Stomach (tissue), 9 donors: ENCODE data around the gene TTC39B. TPM values are rescaled to one million over a fixed set of nuclear protein-coding genes. Genes with fewer than 3 reads are reported as not detected.

Experiments
- DNase-seq, 2 donors: peaks; one replicate each; pipeline versions ENCODE4 v3.0.0 to v3.0.0-alpha.2; 2013 to 2019
- H3K27ac ChIP-seq, 5 donors: fragments of 200-600 bp in 4 of 5; sonication (generic) in 4 of 5; one replicate each; pipeline ENCODE4 v1.5.1; 2013 to 2019; ENCODE audit warnings: mild to moderate bottlenecking in 1 of 5, moderate library complexity in 1 of 5
- H3K27me3 ChIP-seq, 3 donors: fragments of 200-600 bp; sonication (generic); one replicate each; pipeline ENCODE4 v1.5.1; 2017 to 2019; ENCODE audit warnings: mixed run types in 1 of 3
- H3K36me3 ChIP-seq, 4 donors: fragments of 200-600 bp; sonication (generic); 1 replicate in 3 of 4; 2 replicates in 1 of 4; pipeline ENCODE4 v1.5.1; 2016 to 2019
- H3K4me1 ChIP-seq, 4 donors: fragments of 200-600 bp; sonication (generic); one replicate each; pipeline ENCODE4 v1.5.1; 2016 to 2019
- H3K4me3 ChIP-seq, 4 donors: fragments of 200-600 bp; sonication (generic) in 3 of 4; one replicate each; pipeline ENCODE4 v1.5.1; 2016 to 2019; ENCODE audit warnings: mild to moderate bottlenecking in 1 of 4
- H3K9me3 ChIP-seq, 4 donors: fragments of 200-600 bp; sonication (generic); one replicate each; pipeline ENCODE4 v1.5.1; 2016 to 2019
- EP300 ChIP-seq: sonication (generic); formaldehyde crosslinking; IDR thresholded peaks from one replicate; pipeline ENCODE4 v1.6.1; 2017; ENCODE audit warnings: antibody characterized with exemption
- POLR2A ChIP-seq, 4 donors: fragments of 450-650 bp; IDR thresholded peaks; one replicate each; pipeline ENCODE4 v1.6.1; 2016; ENCODE audit warnings: antibody characterized with exemption in 4 of 4, control low read depth in 2 of 4, mild to moderate bottlenecking in 1 of 4, moderate library complexity in 1 of 4
- POLR2AphosphoS5 ChIP-seq, 3 donors: sonication (generic); formaldehyde crosslinking; IDR thresholded peaks; one replicate each; pipeline ENCODE4 v1.6.1; 2016; ENCODE audit warnings: antibody characterized with exemption in 3 of 3
- WGBS, 5 donors: extraction: QIAGEN DNeasy Blood & Tissue Kit in 3 of 5; methylation state at CpG; one replicate each; pipeline versions ENCODE4 v1.1.5 to v1.1.7; 2013 to 2018; 5-methylcytosine and 5-hydroxymethylcytosine counted together
- intact Hi-C: fragments of 100-400 bp; cut with DNase I; formaldehyde crosslinking; loops from one replicate; pipeline ENCODE4 v1.15.1; 2023; ENCODE audit warnings: low total_unique reads
- polyA plus RNA-seq, 3 donors: library from polyadenylated mRNA; stranded (reverse); fragments of 200-250 nt; gene quantifications; one replicate each; pipeline ENCODE4 v1.2.3, GENCODE V29; 2013
- total RNA-seq, 5 donors: library from RNA; depleted of rRNA; stranded (reverse); fragments of >200 nt; gene quantifications; one replicate each; pipeline versions ENCODE4 v1.1.0 to v1.2.3, GENCODE V29; 2014 to 2016
- TF ChIP-seq, protein P1 (sequence below), 7 experiments: fragments of 450-650 bp in 4 of 7; fragments of 200-600 bp in 3 of 7; sonication (generic) in 3 of 7; IDR thresholded peaks; one replicate each; pipeline ENCODE4 v1.5.1; 2016 to 2019; ENCODE audit warnings: antibody characterized with exemption in 7 of 7, control low read depth in 2 of 7, mild to moderate bottlenecking in 1 of 7
- donor health status: healthy with polysubstance abuse.
- donor health status: Bipolar disorder and iron deficiency.
- donor health status: healthy.

The TTC39B gene
- total and polyA plus RNA-seq, 8 donors, result 2.0 to 35.4 (median 6.6) TPM

DNA sequence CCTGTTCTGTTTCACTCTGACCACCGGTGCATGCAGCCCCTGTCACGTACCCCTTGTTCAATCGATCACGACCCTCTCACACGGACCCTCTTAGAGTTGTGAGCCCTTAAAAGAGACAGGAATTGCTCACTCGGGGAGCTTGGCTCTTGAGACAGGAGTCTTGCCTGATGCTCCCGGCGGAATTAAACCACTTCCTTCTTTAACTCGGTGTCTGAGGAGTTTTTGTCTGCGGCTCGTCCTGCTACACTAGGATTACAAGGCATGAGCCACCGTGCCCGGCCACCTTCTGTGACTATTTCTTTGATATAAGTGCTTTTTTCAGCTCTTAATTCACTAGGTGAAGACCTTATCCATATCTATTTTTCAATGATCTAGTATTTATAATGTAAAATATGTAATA lies 167.5 kb downstream of the TTC39B start:
- no peak for TF ChIP-seq EP300
- no peak for TF ChIP-seq POLR2A (IDR thresholded peaks at IDR 0.05)
- TF ChIP-seq, protein P1, sequence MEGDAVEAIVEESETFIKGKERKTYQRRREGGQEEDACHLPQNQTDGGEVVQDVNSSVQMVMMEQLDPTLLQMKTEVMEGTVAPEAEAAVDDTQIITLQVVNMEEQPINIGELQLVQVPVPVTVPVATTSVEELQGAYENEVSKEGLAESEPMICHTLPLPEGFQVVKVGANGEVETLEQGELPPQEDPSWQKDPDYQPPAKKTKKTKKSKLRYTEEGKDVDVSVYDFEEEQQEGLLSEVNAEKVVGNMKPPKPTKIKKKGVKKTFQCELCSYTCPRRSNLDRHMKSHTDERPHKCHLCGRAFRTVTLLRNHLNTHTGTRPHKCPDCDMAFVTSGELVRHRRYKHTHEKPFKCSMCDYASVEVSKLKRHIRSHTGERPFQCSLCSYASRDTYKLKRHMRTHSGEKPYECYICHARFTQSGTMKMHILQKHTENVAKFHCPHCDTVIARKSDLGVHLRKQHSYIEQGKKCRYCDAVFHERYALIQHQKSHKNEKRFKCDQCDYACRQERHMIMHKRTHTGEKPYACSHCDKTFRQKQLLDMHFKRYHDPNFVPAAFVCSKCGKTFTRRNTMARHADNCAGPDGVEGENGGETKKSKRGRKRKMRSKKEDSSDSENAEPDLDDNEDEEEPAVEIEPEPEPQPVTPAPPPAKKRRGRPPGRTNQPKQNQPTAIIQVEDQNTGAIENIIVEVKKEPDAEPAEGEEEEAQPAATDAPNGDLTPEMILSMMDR (IDR thresholded peaks at IDR 0.05), result no peak
- no peak for TF ChIP-seq POLR2AphosphoS5 (IDR thresholded peaks at IDR 0.05)

DNA sequence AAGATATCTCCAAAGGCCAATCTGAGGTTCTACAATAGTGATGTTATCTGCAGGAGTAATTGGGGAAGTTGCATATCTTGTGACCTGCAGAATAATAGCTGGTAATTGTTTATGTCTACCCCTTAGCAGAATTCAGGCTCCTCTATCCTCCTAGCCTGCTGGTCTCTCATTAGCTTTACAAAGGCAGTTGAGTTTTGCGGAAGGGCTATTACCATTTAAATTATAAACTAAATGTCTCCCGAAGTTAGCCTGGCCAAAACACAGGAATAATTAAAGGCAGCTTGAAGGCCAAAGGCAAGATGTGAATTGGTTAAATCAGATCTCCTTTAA lies 168.7 kb downstream of the TTC39B start:
- Histone ChIP-seq H3K4me3 (no peak overlapping the region), H3K27me3 (no peaks in the 10 kb centered on the region), H3K4me1 (peaks cover 0 to 16% (median 4%) of the 10 kb centered on the region in 4 donors), H3K36me3 (no peaks in the 10 kb centered on the region), H3K9me3 (no peaks in the 10 kb centered on the region), H3K27ac (no peak overlapping the region)
- WGBS, 5 donors, result 79 to 90% (median 83%) methylated on average over 2 of the region's 2 CpGs
- TF ChIP-seq, protein P1 (IDR thresholded peaks at IDR 0.05), result no peak
- TF ChIP-seq POLR2AphosphoS5 (IDR thresholded peaks at IDR 0.05) (no peak), POLR2A (IDR thresholded peaks at IDR 0.05) (no peak), EP300 (no peak)
- intact Hi-C loops, result no loop called here
- no peak for DNase-seq

More for the DNA sequence above, 167.5 kb downstream of the TTC39B start:
- H3K4me1 ChIP-seq, result peaks cover 0 to 16% (median 4%) of the 10 kb centered on the region in 4 donors
- H3K27ac ChIP-seq, result no peak overlapping the region
- H3K9me3 ChIP-seq, result no peaks in the 10 kb centered on the region
- intact Hi-C loops, result no loop called here
- no peak overlapping the region for H3K4me3 ChIP-seq
- H3K27me3 ChIP-seq, result no peaks in the 10 kb centered on the region
- 66 to 73% (median 68%) methylated on average over 13 of the region's 13 CpGs for WGBS, 5 donors
- no peak for DNase-seq
- no peaks in the 10 kb centered on the region for H3K36me3 ChIP-seq

DNA sequence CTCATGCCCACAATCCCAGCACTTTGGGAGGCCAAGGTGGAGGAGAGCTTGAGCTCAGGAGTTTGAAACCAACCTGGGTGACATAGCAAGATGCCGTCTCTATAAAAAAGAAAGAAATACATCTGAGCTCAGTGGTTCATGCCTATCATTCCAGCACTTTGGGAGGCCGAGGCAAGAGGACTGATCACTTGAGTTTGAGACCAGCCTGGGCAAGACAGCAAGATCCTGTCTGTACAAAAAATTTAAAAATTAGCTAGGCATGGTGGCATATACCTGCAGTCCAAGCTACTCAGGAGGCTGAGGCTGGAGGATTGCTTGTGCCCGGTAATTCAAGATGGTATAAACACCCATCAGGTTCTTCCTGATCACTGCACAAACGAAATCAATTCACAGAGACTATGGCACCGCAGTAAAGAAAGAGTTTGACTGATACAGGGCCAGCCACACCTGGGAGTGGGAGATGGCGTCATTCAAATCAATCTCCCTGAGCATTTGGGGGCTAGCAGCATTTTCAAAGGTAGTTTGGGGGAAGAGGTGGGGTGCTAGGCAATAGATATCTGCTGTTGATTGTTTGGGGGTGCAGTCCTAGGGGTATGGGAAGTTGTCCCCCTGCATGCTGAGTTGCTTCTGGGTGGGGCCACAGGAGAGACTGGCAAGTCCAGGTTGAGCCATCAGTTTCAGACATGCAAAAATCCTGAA lies 169.2 kb downstream of the TTC39B start:
- intact Hi-C loops, result no loop called here
- no peak for DNase-seq

DNA sequence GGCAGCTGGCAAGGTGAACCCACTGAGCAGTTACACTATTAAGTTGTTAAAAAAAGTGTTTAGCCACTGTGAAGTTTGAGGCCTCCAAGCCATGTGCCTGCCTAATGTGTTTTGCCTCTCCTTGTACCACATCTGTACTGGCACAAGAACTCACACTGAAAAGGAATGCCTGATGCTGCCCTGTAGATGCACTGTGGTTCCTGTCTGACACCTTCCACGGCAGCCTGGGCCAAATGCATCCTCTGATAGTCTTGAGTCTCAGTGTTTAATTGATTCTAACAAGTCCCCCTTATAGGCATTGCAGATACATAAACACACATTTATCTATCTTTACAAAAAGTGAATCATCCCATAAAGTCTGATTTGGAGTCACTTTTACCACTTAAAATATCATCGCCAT lies 169.9 kb downstream of the TTC39B start:
- TF ChIP-seq, protein P1 (IDR thresholded peaks at IDR 0.05), result no peak
- no peak for TF ChIP-seq POLR2A (IDR thresholded peaks at IDR 0.05)
- TF ChIP-seq POLR2AphosphoS5 (IDR thresholded peaks at IDR 0.05), result no peak
- no peak for TF ChIP-seq EP300
- no peaks in the 10 kb centered on the region for H3K36me3 ChIP-seq
- no peaks in the 10 kb centered on the region for H3K27me3 ChIP-seq
- 78 to 88% (median 80%) methylated on average over 2 of the region's 2 CpGs for WGBS, 5 donors
- H3K27ac ChIP-seq, result no peak overlapping the region
- H3K4me1 ChIP-seq, result peaks cover 0 to 16% (median 4%) of the 10 kb centered on the region in 4 donors
- H3K4me3 ChIP-seq, result no peak overlapping the region
- no peak for DNase-seq
- intact Hi-C loops, result no loop called here
- no peaks in the 10 kb centered on the region for H3K9me3 ChIP-seq

More for the DNA sequence above, 169.2 kb downstream of the TTC39B start:
- Histone ChIP-seq H3K36me3 (no peaks in the 10 kb centered on the region), H3K9me3 (no peaks in the 10 kb centered on the region), H3K27ac (no peak overlapping the region), H3K4me3 (no peak overlapping the region), H3K27me3 (no peaks in the 10 kb centered on the region), H3K4me1 (peaks cover 0 to 16% (median 4%) of the 10 kb centered on the region in 4 donors)
- TF ChIP-seq POLR2AphosphoS5 (IDR thresholded peaks at IDR 0.05) (no peak), EP300 (no peak), POLR2A (IDR thresholded peaks at IDR 0.05) (no peak)
- TF ChIP-seq, protein P1 (IDR thresholded peaks at IDR 0.05), result no peak
- 81 to 91% (median 86%) methylated on average over 6 of the region's 6 CpGs for WGBS, 5 donors
